Ramos (cell line): ENCODE measurements around the gene MAP3K7CL.

Experiments used
- in situ Hi-C: fragments of 300-500 bp; cut with MboI; formaldehyde crosslinking; loops from one replicate; pipeline ENCODE4 v1.14.3; 2022; ENCODE audit warnings: low sequenced_read_pairs; ENCODE audit not compliant: unreplicated experiment

Gene MAP3K7CL

DNA sequence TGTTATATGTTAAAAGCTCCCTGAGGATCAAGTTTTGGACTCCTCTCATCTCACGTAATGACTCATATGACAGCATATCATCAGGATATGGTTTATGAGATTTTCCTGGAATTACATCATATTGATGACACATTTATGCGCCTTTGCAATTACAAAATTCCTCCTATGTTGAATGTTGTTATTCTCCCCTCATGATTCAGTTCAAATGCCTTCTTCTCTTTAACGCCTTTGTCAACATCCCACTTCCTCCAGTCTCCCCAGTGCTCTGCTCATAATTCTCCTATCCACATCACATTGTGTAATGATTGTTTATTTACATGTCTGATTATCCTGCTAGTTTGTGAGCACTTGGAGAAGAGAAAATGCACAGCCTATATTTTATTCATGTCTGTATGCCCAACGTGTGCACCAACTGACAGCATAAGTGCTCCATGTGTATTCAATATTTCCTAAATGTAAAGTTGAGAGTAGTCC is 87.4 kb downstream of the MAP3K7CL start:
- in situ Hi-C loops, result no loop called here

DNA sequence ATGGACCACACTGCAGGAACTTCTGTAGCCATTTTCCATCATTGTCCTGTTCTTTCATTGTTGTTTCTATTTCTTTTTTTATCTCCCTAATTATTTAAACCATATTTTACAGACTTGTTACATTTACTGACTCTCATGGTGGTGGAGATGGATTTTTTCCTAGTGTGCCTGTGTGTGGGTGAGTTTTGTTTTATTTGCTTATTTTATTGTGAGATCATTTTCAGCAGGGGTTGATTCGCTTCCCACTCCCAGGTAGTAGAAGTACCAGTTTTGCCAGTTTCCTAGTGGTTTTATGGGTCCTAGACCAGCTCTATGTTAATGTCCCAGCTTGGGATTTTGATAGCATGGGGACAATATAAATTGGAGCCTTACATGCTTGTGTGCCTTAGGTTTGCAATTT is 88.3 kb downstream of the MAP3K7CL start:
- in situ Hi-C loops, result no loop called here

DNA sequence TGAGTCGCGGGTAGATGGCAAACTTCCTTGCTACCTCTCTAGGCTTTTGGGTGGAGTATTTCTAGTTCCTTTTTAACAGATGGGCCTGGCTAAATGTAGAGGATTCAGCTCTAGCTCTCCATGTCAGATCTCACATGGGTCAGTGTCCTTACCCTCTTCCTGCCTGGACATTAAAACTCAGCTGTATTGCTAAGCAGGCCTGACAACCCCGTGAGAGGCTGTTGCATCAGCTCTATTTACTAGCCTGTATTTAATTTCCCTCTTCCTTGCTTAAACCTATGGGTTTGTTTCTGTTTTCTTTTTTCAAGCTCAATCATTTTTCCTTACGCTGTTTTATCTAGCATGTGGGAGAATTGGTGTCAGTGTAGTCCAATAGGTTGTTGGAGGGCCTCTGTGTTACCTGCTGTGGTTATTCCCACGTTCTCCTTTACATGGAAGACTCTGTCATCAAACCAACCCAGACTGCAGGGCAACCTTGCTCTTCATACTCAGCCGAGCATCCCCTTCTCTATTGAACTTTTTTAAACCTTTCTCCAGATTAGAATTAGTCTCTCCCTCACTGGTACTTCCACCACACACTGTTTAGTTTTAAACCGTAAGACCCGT is 88.8 kb downstream of the MAP3K7CL start:
- in situ Hi-C loops, result no loop called here

GRCh38 chr21:29221253-29221744 is 90.9 kb downstream of the MAP3K7CL start:
- in situ Hi-C loops, result no loop called here

- in situ Hi-C loops, result no loop called here
Measured at GRCh38 chr21:29224006-29224405, 93.6 kb downstream of the MAP3K7CL start.
